ENCODE measurements around the gene C12orf60. TPM values are rescaled to one million over a fixed set of nuclear protein-coding genes. Genes with fewer than 3 reads are reported as not detected.

The C12orf60 gene
- total and polyA plus RNA-seq, 2 experiments from 2014 or later = 0.17 to 2.3 TPM

- Histone ChIP-seq H3K79me2 (no peaks in the 10 kb centered on the region), H3K9me2 (replicated peaks; ENCODE audit: insufficient read depth) (no peaks in the 10 kb centered on the region), H4K20me1 (ENCODE audit: insufficient read depth, poor library complexity, severe bottlenecking) (no peaks in the 10 kb centered on the region), H2AFZ (no peak overlapping the region), H3K4me1 (ENCODE audit: insufficient read depth) (peaks cover 36% of the 10 kb centered on the region), H3K36me3 (replicated peaks; ENCODE audit: insufficient read depth, low read depth) (no peaks in the 10 kb centered on the region), H3K27me3 (no peaks in the 10 kb centered on the region), H3K4me2 (no peak overlapping the region), H3K4me3 (no peak overlapping the region), H3K9me3 (ENCODE audit: low read depth) (no peaks in the 10 kb centered on the region), H3K27ac (no peak overlapping the region)
- TF ChIP-seq EZH2 (IDR thresholded peaks at IDR 0.05; ENCODE audit: borderline replicate concordance) (no peak), EZH2phosphoT487 (IDR thresholded peaks at IDR 0.05; ENCODE audit: low read depth, severe bottlenecking, unreplicated experiment) (no peak)
- TF ChIP-seq, protein P1, sequence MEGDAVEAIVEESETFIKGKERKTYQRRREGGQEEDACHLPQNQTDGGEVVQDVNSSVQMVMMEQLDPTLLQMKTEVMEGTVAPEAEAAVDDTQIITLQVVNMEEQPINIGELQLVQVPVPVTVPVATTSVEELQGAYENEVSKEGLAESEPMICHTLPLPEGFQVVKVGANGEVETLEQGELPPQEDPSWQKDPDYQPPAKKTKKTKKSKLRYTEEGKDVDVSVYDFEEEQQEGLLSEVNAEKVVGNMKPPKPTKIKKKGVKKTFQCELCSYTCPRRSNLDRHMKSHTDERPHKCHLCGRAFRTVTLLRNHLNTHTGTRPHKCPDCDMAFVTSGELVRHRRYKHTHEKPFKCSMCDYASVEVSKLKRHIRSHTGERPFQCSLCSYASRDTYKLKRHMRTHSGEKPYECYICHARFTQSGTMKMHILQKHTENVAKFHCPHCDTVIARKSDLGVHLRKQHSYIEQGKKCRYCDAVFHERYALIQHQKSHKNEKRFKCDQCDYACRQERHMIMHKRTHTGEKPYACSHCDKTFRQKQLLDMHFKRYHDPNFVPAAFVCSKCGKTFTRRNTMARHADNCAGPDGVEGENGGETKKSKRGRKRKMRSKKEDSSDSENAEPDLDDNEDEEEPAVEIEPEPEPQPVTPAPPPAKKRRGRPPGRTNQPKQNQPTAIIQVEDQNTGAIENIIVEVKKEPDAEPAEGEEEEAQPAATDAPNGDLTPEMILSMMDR (IDR thresholded peaks at IDR 0.05; ENCODE audit: poor library complexity) = no peak
- DNase-seq (ENCODE audit: low spot score) = no peak
Measured at GRCh38 chr12:14844401-14844800, 40.9 kb downstream of the C12orf60 start.

DNA sequence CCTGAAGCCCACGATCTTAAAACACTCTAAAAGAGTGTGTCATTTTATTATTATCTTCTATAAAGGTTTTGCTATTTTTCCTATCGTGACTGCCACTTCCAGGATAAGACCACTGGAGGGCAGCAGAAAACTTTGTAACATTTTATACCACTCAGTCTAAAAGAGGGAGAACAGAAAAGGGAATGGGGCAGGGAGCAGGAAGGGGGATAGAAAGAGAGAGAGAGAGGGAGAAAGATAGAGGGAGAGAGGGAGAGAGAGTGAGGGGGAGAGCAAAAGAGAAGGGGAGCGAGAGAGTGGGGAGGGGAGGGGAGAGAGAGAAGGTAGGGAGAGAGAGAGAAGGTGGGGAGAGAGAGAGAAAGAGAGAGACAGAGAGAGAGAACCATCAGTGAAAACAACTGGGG, 41.9 kb downstream of the C12orf60 start:
- Histone ChIP-seq H3K9me2 (replicated peaks; ENCODE audit: insufficient read depth) (no peaks in the 10 kb centered on the region), H3K36me3 (replicated peaks; ENCODE audit: insufficient read depth, low read depth) (no peaks in the 10 kb centered on the region), H3K4me2 (no peak overlapping the region), H3K4me1 (ENCODE audit: insufficient read depth) (peaks cover 36% of the 10 kb centered on the region), H3K27ac (no peak overlapping the region), H3K4me3 (no peak overlapping the region), H3K79me2 (no peaks in the 10 kb centered on the region), H3K27me3 (no peaks in the 10 kb centered on the region), H4K20me1 (ENCODE audit: insufficient read depth, poor library complexity, severe bottlenecking) (no peaks in the 10 kb centered on the region), H2AFZ (no peak overlapping the region), H3K9me3 (ENCODE audit: low read depth) (no peaks in the 10 kb centered on the region)
- WGBS (ENCODE audit: low lambda C conversion rate, missing lambda C conversion rate) = 10% methylated on average over 2 of the region's 3 CpGs
- no peak for TF ChIP-seq EZH2 (IDR thresholded peaks at IDR 0.05; ENCODE audit: borderline replicate concordance)
- TF ChIP-seq, protein P1 (IDR thresholded peaks at IDR 0.05; ENCODE audit: poor library complexity) = peak; percentile 89
- DNase-seq (ENCODE audit: low spot score) = peak; percentile 77

DNA sequence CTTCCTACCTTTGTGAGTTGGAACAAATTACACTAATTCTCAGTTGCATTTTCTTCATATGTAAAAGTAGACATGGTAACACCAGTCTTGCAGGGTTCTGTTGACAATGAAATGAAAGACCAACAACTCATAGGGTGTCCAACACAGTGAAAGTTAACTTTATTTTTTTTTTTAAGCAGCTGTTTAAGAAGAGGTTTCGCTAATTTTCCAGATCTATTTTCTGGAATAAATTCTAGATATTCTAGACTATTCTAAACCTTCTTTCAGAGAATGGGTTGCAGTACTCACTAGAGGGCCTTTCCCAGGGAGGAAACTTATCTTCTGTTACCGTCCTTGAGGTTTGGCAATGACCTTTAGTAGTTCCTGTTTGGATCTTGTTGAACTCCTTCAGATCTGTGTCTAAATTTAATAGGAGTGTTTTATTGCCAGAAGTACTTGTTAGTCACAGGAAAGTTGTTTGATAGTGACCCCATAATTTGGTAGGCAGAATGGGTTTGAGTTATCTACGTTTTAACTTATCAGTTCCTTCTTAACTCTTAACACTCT, 42.6 kb downstream of the C12orf60 start:
- Histone ChIP-seq H3K4me3 (no peak overlapping the region), H3K4me1 (ENCODE audit: insufficient read depth) (peaks cover 28% of the 10 kb centered on the region), H4K20me1 (ENCODE audit: insufficient read depth, poor library complexity, severe bottlenecking) (no peaks in the 10 kb centered on the region), H3K27me3 (no peaks in the 10 kb centered on the region), H3K27ac (no peak overlapping the region), H3K4me2 (no peak overlapping the region), H3K79me2 (no peaks in the 10 kb centered on the region), H3K9me3 (ENCODE audit: low read depth) (no peaks in the 10 kb centered on the region), H3K9me2 (replicated peaks; ENCODE audit: insufficient read depth) (no peaks in the 10 kb centered on the region), H2AFZ (no peak overlapping the region), H3K36me3 (replicated peaks; ENCODE audit: insufficient read depth, low read depth) (no peaks in the 10 kb centered on the region)
- DNase-seq (ENCODE audit: low spot score) = no peak
- WGBS (ENCODE audit: low lambda C conversion rate, missing lambda C conversion rate) = 52% methylated on average over 3 of the region's 3 CpGs
- TF ChIP-seq EZH2phosphoT487 (IDR thresholded peaks at IDR 0.05; ENCODE audit: low read depth, severe bottlenecking, unreplicated experiment) (no peak), EZH2 (IDR thresholded peaks at IDR 0.05; ENCODE audit: borderline replicate concordance) (no peak)

DNA sequence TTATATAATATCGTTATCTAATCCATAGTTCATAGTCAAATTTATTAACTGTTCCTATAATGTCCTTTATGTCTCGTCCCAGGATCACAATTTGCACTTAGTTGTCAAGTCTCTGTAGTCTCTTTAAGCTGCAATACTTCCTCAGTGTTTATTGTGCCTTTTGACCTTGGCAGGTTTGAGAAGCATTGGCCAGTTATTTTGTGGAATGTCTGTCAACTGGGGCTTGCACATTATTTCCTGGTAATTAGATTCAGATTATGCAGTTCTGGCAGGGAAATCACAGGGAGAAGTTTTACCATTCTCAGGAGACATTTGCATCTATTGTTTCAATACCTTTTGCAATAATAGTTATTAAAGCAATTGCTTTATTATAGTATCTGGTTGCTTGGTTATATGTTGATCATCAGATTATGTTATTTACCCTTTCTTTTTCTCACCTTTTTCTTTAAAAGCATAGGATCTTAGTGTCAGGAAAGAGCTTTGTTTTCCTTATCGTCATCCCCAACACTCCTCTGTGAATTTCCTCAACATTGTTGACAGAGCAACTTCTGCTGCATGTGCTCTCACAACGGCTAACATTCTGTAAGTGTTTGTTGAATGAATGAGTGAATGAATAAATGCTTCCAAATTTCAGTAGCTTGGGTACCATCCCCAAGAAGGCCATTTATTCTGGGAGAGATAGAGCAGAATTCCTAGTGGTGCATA, 43.6 kb downstream of the C12orf60 start:
- H3K4me2 ChIP-seq = no peak overlapping the region
- TF ChIP-seq EZH2 (IDR thresholded peaks at IDR 0.05; ENCODE audit: borderline replicate concordance) = no peak
- TF ChIP-seq, protein P1 (IDR thresholded peaks at IDR 0.05; ENCODE audit: poor library complexity) = no peak
- TF ChIP-seq EZH2phosphoT487 (IDR thresholded peaks at IDR 0.05; ENCODE audit: low read depth, severe bottlenecking, unreplicated experiment) = no peak
- no peaks in the 10 kb centered on the region for H3K36me3 ChIP-seq (replicated peaks; ENCODE audit: insufficient read depth, low read depth)
- no peaks in the 10 kb centered on the region for H4K20me1 ChIP-seq (ENCODE audit: insufficient read depth, poor library complexity, severe bottlenecking)
- H3K4me3 ChIP-seq = no peak overlapping the region
- H3K9me2 ChIP-seq (replicated peaks; ENCODE audit: insufficient read depth) = no peaks in the 10 kb centered on the region
- DNase-seq (ENCODE audit: low spot score) = no peak
- no peaks in the 10 kb centered on the region for H3K27me3 ChIP-seq
- no peaks in the 10 kb centered on the region for H3K9me3 ChIP-seq (ENCODE audit: low read depth)
- no peak overlapping the region for H3K27ac ChIP-seq
- H2AFZ ChIP-seq = no peak overlapping the region
- no peaks in the 10 kb centered on the region for H3K79me2 ChIP-seq
- WGBS (ENCODE audit: low lambda C conversion rate, missing lambda C conversion rate) = 74% methylated on average over 4 of the region's 4 CpGs
- H3K4me1 ChIP-seq (ENCODE audit: insufficient read depth) = peaks cover 19% of the 10 kb centered on the region
